Measurements from ENCODE around the gene GH1. TPM values are rescaled to one million over a fixed set of nuclear protein-coding genes. Genes with fewer than 3 reads are reported as not detected.
A peak's percentile ranks its signal among the peaks of the same experiment; 100 is the strongest.

The GH1 gene
- total RNA-seq, 1 experiment from 2014 or later, result not detected

DNA sequence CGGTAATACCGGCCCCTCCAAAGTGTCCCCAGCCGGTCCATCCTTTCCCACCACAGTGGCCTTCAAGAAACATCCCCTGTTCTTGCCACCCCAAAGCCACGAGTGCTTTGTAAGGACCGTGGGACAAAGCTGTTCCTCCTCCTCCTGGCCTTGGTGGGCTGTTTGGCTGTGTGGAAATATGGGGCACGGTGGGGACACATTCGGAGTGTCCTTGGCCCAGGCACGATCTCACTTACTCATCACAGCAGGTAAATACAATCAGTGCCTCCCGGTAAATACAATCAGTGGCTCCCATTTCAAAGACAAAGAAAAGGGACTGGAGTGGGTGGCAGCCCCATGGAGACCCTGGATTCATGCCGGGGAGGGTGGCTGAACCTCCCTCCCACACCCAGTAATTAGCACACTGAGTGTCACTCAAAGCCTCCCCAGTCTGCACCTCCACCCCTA is 43.7 kb upstream of the GH1 start:
- no TSS peak for BruUV-seq (replicated peaks)
- CTCF ChIA-PET, result interaction anchor here (0.9 to 1.6 kb wide), 2 partner anchors 43 to 63 kb away, joined by 4 read pairs; no protein-coding TSS in a partner anchor
- intact Hi-C loops (cut with micrococcal nuclease), result no loop called here
- Mint-ChIP-seq H3K36me3 (ENCODE audit: insufficient read depth, unreplicated experiment) (no peaks in the 10 kb centered on the region), H3K4me1 (ENCODE audit: insufficient read depth, unreplicated experiment) (no peaks in the 10 kb centered on the region), H3K27ac (ENCODE audit: low read depth, unreplicated experiment) (no peak overlapping the region), H3K9me3 (ENCODE audit: unreplicated experiment) (no peaks in the 10 kb centered on the region), H3K4me3 (ENCODE audit: unreplicated experiment) (no peak overlapping the region), H3K27me3 (ENCODE audit: insufficient read depth, unreplicated experiment) (no peaks in the 10 kb centered on the region)
- POLR2A ChIA-PET, result no interaction called here
- TF ChIP-seq, protein P1, sequence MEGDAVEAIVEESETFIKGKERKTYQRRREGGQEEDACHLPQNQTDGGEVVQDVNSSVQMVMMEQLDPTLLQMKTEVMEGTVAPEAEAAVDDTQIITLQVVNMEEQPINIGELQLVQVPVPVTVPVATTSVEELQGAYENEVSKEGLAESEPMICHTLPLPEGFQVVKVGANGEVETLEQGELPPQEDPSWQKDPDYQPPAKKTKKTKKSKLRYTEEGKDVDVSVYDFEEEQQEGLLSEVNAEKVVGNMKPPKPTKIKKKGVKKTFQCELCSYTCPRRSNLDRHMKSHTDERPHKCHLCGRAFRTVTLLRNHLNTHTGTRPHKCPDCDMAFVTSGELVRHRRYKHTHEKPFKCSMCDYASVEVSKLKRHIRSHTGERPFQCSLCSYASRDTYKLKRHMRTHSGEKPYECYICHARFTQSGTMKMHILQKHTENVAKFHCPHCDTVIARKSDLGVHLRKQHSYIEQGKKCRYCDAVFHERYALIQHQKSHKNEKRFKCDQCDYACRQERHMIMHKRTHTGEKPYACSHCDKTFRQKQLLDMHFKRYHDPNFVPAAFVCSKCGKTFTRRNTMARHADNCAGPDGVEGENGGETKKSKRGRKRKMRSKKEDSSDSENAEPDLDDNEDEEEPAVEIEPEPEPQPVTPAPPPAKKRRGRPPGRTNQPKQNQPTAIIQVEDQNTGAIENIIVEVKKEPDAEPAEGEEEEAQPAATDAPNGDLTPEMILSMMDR (IDR thresholded peaks at IDR 0.05; ENCODE audit: unreplicated experiment), result no peak
- no peak for DNase-seq (ENCODE audit: unreplicated experiment)

DNA sequence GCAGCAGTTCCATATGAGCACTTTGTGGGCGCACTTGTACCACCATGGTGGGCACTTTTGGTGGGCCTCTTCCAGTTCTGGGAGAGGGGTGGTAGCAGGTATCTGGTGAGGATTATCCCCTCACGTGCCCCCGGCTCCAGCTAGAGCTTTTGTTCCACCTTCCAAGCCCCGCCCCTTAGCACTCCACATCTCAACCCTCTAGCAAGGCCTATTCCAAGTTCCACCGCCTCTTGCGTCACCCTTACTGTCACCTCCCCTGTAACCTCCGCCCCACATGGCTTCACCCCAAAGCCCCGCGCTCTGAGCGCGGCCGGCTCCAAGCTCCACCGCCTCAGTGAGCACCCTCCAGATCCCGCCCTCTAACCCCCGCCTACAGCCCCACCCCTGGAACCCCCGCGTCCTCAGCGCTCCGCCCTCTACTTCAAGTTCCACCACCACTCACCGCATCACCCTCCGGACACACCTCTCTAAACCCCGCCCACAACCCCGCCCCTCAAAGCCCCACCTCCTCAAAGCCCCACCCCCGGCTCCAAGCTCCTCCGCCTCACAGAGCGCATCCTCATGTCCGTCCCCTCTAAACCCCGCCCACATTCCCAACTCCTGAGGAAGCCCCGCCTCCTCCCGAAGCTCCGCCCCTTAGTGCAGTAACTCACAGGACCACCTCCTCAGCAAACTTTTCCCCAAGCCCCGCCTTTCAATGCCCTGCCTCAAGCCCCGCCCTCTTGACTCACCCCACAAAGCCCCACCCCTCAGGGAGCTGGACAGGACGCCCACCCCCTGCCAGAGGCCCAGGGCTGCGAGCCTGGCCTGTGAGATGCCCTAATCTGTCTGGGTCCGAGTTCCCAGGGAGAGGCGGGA is 42.9 kb upstream of the GH1 start:
- no peak overlapping the region for H3K4me3 Mint-ChIP-seq (ENCODE audit: unreplicated experiment)
- H3K4me1 Mint-ChIP-seq (ENCODE audit: insufficient read depth, unreplicated experiment), result no peaks in the 10 kb centered on the region
- no peaks in the 10 kb centered on the region for H3K36me3 Mint-ChIP-seq (ENCODE audit: insufficient read depth, unreplicated experiment)
- TF ChIP-seq, protein P1 (IDR thresholded peaks at IDR 0.05; ENCODE audit: unreplicated experiment), result no peak
- intact Hi-C loops (cut with micrococcal nuclease), result no loop called here
- ChIA-PET POLR2A (interaction anchor here (0.6 kb wide), 1 partner anchor 655 kb away, joined by 5 read pairs; no protein-coding TSS in a partner anchor), CTCF (interaction anchor here (0.9 to 1.3 kb wide), 2 partner anchors 10 to 64 kb away, joined by 4 to 7 read pairs; no protein-coding TSS in a partner anchor)
- no peaks in the 10 kb centered on the region for H3K27me3 Mint-ChIP-seq (ENCODE audit: insufficient read depth, unreplicated experiment)
- no peaks in the 10 kb centered on the region for H3K9me3 Mint-ChIP-seq (ENCODE audit: unreplicated experiment)
- peak; percentile 40 for DNase-seq (ENCODE audit: unreplicated experiment)
- BruUV-seq (replicated peaks), result no TSS peak
- H3K27ac Mint-ChIP-seq (ENCODE audit: low read depth, unreplicated experiment), result no peak overlapping the region

GRCh38 chr17:63960430-63960829 is 41.8 kb upstream of the GH1 start:
- CTCF ChIA-PET, result interaction anchor here (0.5 to 1.3 kb wide), 2 partner anchors 9 to 374 kb away, joined by 5 to 7 read pairs; no protein-coding TSS in a partner anchor
- H3K4me3 Mint-ChIP-seq (ENCODE audit: unreplicated experiment), result no peak overlapping the region
- no peaks in the 10 kb centered on the region for H3K4me1 Mint-ChIP-seq (ENCODE audit: insufficient read depth, unreplicated experiment)
- no TSS peak for BruUV-seq (replicated peaks)
- intact Hi-C loops (cut with micrococcal nuclease), result no loop called here
- H3K27me3 Mint-ChIP-seq (ENCODE audit: insufficient read depth, unreplicated experiment), result no peaks in the 10 kb centered on the region
- POLR2A ChIA-PET, result no interaction called here
- no peaks in the 10 kb centered on the region for H3K9me3 Mint-ChIP-seq (ENCODE audit: unreplicated experiment)
- no peak for DNase-seq (ENCODE audit: unreplicated experiment)
- H3K36me3 Mint-ChIP-seq (ENCODE audit: insufficient read depth, unreplicated experiment), result no peaks in the 10 kb centered on the region
- TF ChIP-seq, protein P1 (IDR thresholded peaks at IDR 0.05; ENCODE audit: unreplicated experiment), result no peak
- H3K27ac Mint-ChIP-seq (ENCODE audit: low read depth, unreplicated experiment), result no peak overlapping the region

- intact Hi-C loops (cut with micrococcal nuclease), result no loop called here
- Mint-ChIP-seq H3K4me1 (ENCODE audit: insufficient read depth, unreplicated experiment) (no peaks in the 10 kb centered on the region), H3K4me3 (ENCODE audit: unreplicated experiment) (no peak overlapping the region), H3K36me3 (ENCODE audit: insufficient read depth, unreplicated experiment) (no peaks in the 10 kb centered on the region), H3K9me3 (ENCODE audit: unreplicated experiment) (no peaks in the 10 kb centered on the region), H3K27ac (ENCODE audit: low read depth, unreplicated experiment) (no peak overlapping the region), H3K27me3 (ENCODE audit: insufficient read depth, unreplicated experiment) (no peaks in the 10 kb centered on the region)
- no TSS peak for BruUV-seq (replicated peaks)
- POLR2A ChIA-PET, result no interaction called here
- TF ChIP-seq, protein P1 (IDR thresholded peaks at IDR 0.05; ENCODE audit: unreplicated experiment), result no peak
- DNase-seq (ENCODE audit: unreplicated experiment), result no peak
- CTCF ChIA-PET, result interaction anchor here (1.3 kb wide), 1 partner anchor 9 kb away, joined by 7 read pairs; no protein-coding TSS in a partner anchor
These were observed 41.4 kb upstream of the GH1 start for GRCh38 chr17:63960006-63960405.

All from MCF 10A (cell line).